ENCODE measurements around the gene PCID2. TPM values are rescaled to one million over a fixed set of nuclear protein-coding genes. Genes with fewer than 3 reads are reported as not detected.

PCID2 gene
- total and polyA plus RNA-seq, 5 donors = 42.0 to 55.1 (median 44.1) TPM

- WGBS = 56% methylated on average over 13 of the region's 13 CpGs
- DNase-seq (peak in 1 of 3 donors; percentile 57), ATAC-seq (peak in 1 of 2 donors; percentile 14)
- Histone ChIP-seq H3K27ac (ENCODE audit: low read length) (peak overlapping the region; percentile 72), H3K4me3 (ENCODE audit: low read length) (no peak overlapping the region), H3K27me3 (ENCODE audit: control insufficient read depth, insufficient read depth) (no peaks in the 10 kb centered on the region), H3K4me1 (ENCODE audit: control insufficient read depth, insufficient read depth, low read length) (peaks cover 13% of the 10 kb centered on the region), H3K9me3 (ENCODE audit: control insufficient read depth, low read length) (no peaks in the 10 kb centered on the region)
- intact Hi-C loops (cut with DNase I) = loop anchor here in 1 of 4 donors (5.0 kb wide), 1 partner anchor 188 kb away; no protein-coding TSS in a partner anchor
These were observed 11.7 kb upstream of the PCID2 start for GRCh38 chr13:113220141-113220598.

GRCh38 chr13:113219256-113219940 lies 10.9 kb upstream of the PCID2 start:
- DNase-seq (no peak), ATAC-seq (no peak)
- Histone ChIP-seq H3K4me3 (ENCODE audit: low read length) (no peak overlapping the region), H3K27ac (ENCODE audit: low read length) (peak overlapping the region; percentile 72), H3K4me1 (ENCODE audit: control insufficient read depth, insufficient read depth, low read length) (peaks cover 17% of the 10 kb centered on the region), H3K27me3 (ENCODE audit: control insufficient read depth, insufficient read depth) (no peaks in the 10 kb centered on the region), H3K9me3 (ENCODE audit: control insufficient read depth, low read length) (no peaks in the 10 kb centered on the region)
- WGBS = 68% methylated on average over 14 of the region's 14 CpGs
- intact Hi-C loops (cut with DNase I) = no loop called here

- Histone ChIP-seq H3K4me3 (ENCODE audit: low read length) (no peak overlapping the region), H3K27ac (ENCODE audit: low read length) (peak overlapping the region; percentile 11), H3K9me3 (ENCODE audit: control insufficient read depth, low read length) (no peaks in the 10 kb centered on the region), H3K4me1 (ENCODE audit: control insufficient read depth, insufficient read depth, low read length) (peaks cover 17% of the 10 kb centered on the region), H3K27me3 (ENCODE audit: control insufficient read depth, insufficient read depth) (no peaks in the 10 kb centered on the region)
- intact Hi-C loops (cut with DNase I) = no loop called here
- DNase-seq = no peak
- no peak for ATAC-seq
- 62% methylated on average over 3 of the region's 3 CpGs for WGBS
These were observed 10.1 kb upstream of the PCID2 start for GRCh38 chr13:113218586-113218985.

GRCh38 chr13:113216254-113217048 lies 8.0 kb upstream of the PCID2 start:
- 30% methylated on average over 7 of the region's 7 CpGs for WGBS
- peak overlapping the region; percentile 67 for H3K27ac ChIP-seq (ENCODE audit: low read length)
- peaks cover 17% of the 10 kb centered on the region for H3K4me1 ChIP-seq (ENCODE audit: control insufficient read depth, insufficient read depth, low read length)
- no peaks in the 10 kb centered on the region for H3K27me3 ChIP-seq (ENCODE audit: control insufficient read depth, insufficient read depth)
- DNase-seq = peak; percentile 44 to 75 (median 75)
- no peak overlapping the region for H3K4me3 ChIP-seq (ENCODE audit: low read length)
- intact Hi-C loops (cut with DNase I) = no loop called here
- ATAC-seq = peak; percentile 77 to 81
- no peaks in the 10 kb centered on the region for H3K9me3 ChIP-seq (ENCODE audit: control insufficient read depth, low read length)

GRCh38 chr13:113211774-113212173 lies 3.3 kb upstream of the PCID2 start:
- Histone ChIP-seq H3K4me1 (ENCODE audit: control insufficient read depth, insufficient read depth, low read length) (peaks cover 15% of the 10 kb centered on the region), H3K9me3 (ENCODE audit: control insufficient read depth, low read length) (no peaks in the 10 kb centered on the region), H3K27ac (ENCODE audit: low read length) (no peak overlapping the region), H3K4me3 (ENCODE audit: low read length) (no peak overlapping the region), H3K27me3 (ENCODE audit: control insufficient read depth, insufficient read depth) (no peaks in the 10 kb centered on the region)
- intact Hi-C loops (cut with DNase I) = no loop called here
- 92% methylated on average over 10 of the region's 10 CpGs for WGBS
- DNase-seq (no peak), ATAC-seq (no peak)

GRCh38 chr13:113210833-113211232 lies 2.4 kb upstream of the PCID2 start:
- DNase-seq (no peak), ATAC-seq (no peak)
- intact Hi-C loops (cut with DNase I) = no loop called here
- no peak overlapping the region for H3K27ac ChIP-seq (ENCODE audit: low read length)
- no peaks in the 10 kb centered on the region for H3K27me3 ChIP-seq (ENCODE audit: control insufficient read depth, insufficient read depth)
- H3K9me3 ChIP-seq (ENCODE audit: control insufficient read depth, low read length) = no peaks in the 10 kb centered on the region
- WGBS = 76% methylated on average over 6 of the region's 6 CpGs
- no peak overlapping the region for H3K4me3 ChIP-seq (ENCODE audit: low read length)
- peaks cover 15% of the 10 kb centered on the region for H3K4me1 ChIP-seq (ENCODE audit: control insufficient read depth, insufficient read depth, low read length)

GRCh38 chr13:113209759-113210421 lies 1.4 kb upstream of the PCID2 start:
- peaks cover 8% of the 10 kb centered on the region for H3K4me1 ChIP-seq (ENCODE audit: control insufficient read depth, insufficient read depth, low read length)
- DNase-seq = peak; percentile 58 to 79 (median 75)
- ATAC-seq = peak; percentile 7 to 8

GRCh38 chr13:113209336-113209758 lies 878 bp upstream of the PCID2 start, which contains the start of gene CUL4A:
CUL4A (plus strand) TSS chr13:113209613; CDS start chr13:113209628, 15 bp downstream.
- Histone ChIP-seq H3K9me3 (ENCODE audit: control insufficient read depth, low read length) (no peaks in the 10 kb centered on the region), H3K27ac (ENCODE audit: low read length) (peak within 1 kb of the TSS; percentile 98), H3K27me3 (ENCODE audit: control insufficient read depth, insufficient read depth) (no peaks in the 10 kb centered on the region), H3K4me3 (ENCODE audit: low read length) (peak within 1 kb of the TSS; percentile 99), H3K4me1 (ENCODE audit: control insufficient read depth, insufficient read depth, low read length) (peaks cover 4% of the 10 kb centered on the region)
- under 1% methylated on average over 66 of the region's 66 CpGs for WGBS
- intact Hi-C loops (cut with DNase I) = no loop called here
- ATAC-seq = peak; percentile 80 to 83
- DNase-seq = peak; percentile 78 to 93 (median 93)

More at GRCh38 chr13:113209759-113210421, 1.4 kb upstream of the PCID2 start:
- Histone ChIP-seq H3K9me3 (ENCODE audit: control insufficient read depth, low read length) (no peaks in the 10 kb centered on the region), H3K27ac (ENCODE audit: low read length) (peak overlapping the region; percentile 84), H3K27me3 (ENCODE audit: control insufficient read depth, insufficient read depth) (no peaks in the 10 kb centered on the region), H3K4me3 (ENCODE audit: low read length) (peak overlapping the region; percentile 99)
- intact Hi-C loops (cut with DNase I) = no loop called here
- under 1% methylated on average over 67 of the region's 67 CpGs for WGBS

GRCh38 chr13:113207890-113208420 lies 514 bp downstream of the PCID2 start:
- intact Hi-C loops (cut with DNase I) = no loop called here
- whole genome bisulfite sequencing = under 1% methylated on average over 44 of the region's 44 CpGs
- peak overlapping the region; percentile 99 for H3K4me3 ChIP-seq (ENCODE audit: low read length)
- H3K27ac ChIP-seq (ENCODE audit: low read length) = peak overlapping the region; percentile 53
- peak in 2 of 3 donors; percentile 45 to 74 for DNase-seq
- H3K27me3 ChIP-seq (ENCODE audit: control insufficient read depth, insufficient read depth) = no peaks in the 10 kb centered on the region
- no peaks in the 10 kb centered on the region for H3K9me3 ChIP-seq (ENCODE audit: control insufficient read depth, low read length)
- peak; percentile 24 to 58 for ATAC-seq
- peaks cover 11% of the 10 kb centered on the region for H3K4me1 ChIP-seq (ENCODE audit: control insufficient read depth, insufficient read depth, low read length)

- Histone ChIP-seq H3K9me3 (ENCODE audit: control insufficient read depth, low read length) (no peaks in the 10 kb centered on the region), H3K4me1 (ENCODE audit: control insufficient read depth, insufficient read depth, low read length) (peaks cover 13% of the 10 kb centered on the region), H3K27ac (ENCODE audit: low read length) (no peak overlapping the region), H3K4me3 (ENCODE audit: low read length) (peak overlapping the region; percentile 99), H3K27me3 (ENCODE audit: control insufficient read depth, insufficient read depth) (no peaks in the 10 kb centered on the region)
- DNase-seq (no peak), ATAC-seq (no peak)
- intact Hi-C loops (cut with DNase I) = no loop called here
- 34% methylated on average over 3 of the region's 3 CpGs for WGBS
These were observed 1.0 kb downstream of the PCID2 start for GRCh38 chr13:113207460-113207859.
